Naive B cell (primary cell): ENCODE measurements around the gene HEG1. TPM values are rescaled to one million over a fixed set of nuclear protein-coding genes. Genes with fewer than 3 reads are reported as not detected.

Source experiments
- ATAC-seq, 2 donors: fragments of 150-1000 bp; cut with Tn5 transposase; 2 replicates each; pipeline ENCODE4 v1.10.0; 2021; ENCODE audit warnings: low read depth in 2 of 2, mild to moderate bottlenecking in 2 of 2, moderate library complexity in 2 of 2
- DNase-seq: peaks from one replicate; pipeline ENCODE4 v3.0.0; 2022
- H3K27ac Mint-ChIP-seq, 6 donors: one replicate each; pipeline ENCODE4 v1.8.0; 2020 to 2022; ENCODE audit warnings: mild to moderate bottlenecking in 6 of 6, mixed read lengths in 6 of 6, moderate library complexity in 5 of 6, inconsistent platforms in 2 of 6
- H3K27me3 Mint-ChIP-seq, 3 donors: one replicate each; pipeline ENCODE4 v1.8.0; 2021 to 2022; ENCODE audit warnings: mixed read lengths in 3 of 3, mild to moderate bottlenecking in 1 of 3
- H3K36me3 Mint-ChIP-seq, 2 donors: one replicate each; pipeline ENCODE4 v1.8.0; 2020 to 2022; ENCODE audit warnings: mixed read lengths in 2 of 2, inconsistent platforms in 1 of 2, mild to moderate bottlenecking in 1 of 2
- H3K4me1 Mint-ChIP-seq, 3 donors: one replicate each; pipeline ENCODE4 v1.8.0; 2020 to 2022; ENCODE audit warnings: mixed read lengths in 3 of 3, inconsistent platforms in 1 of 3, mild to moderate bottlenecking in 1 of 3, moderate library complexity in 1 of 3
- H3K4me3 Mint-ChIP-seq, 8 donors: one replicate each; pipeline ENCODE4 v1.8.0; 2020 to 2022; ENCODE audit warnings: mild to moderate bottlenecking in 8 of 8, mixed read lengths in 8 of 8, moderate library complexity in 8 of 8, inconsistent platforms in 2 of 8
- H3K9me3 Mint-ChIP-seq, 7 donors: one replicate each; pipeline ENCODE4 v1.8.0; 2020 to 2022; ENCODE audit warnings: mixed read lengths in 7 of 7, mild to moderate bottlenecking in 5 of 7, inconsistent platforms in 2 of 7, moderate library complexity in 1 of 7
- polyA plus RNA-seq, 6 donors: library from polyadenylated mRNA; unstranded; fragments of 300-500 nt; fragmentation: Illumina TruSeq; gene quantifications; one replicate each; pipeline ENCODE4 v1.2.3, GENCODE V29; 2021; ENCODE audit warnings: low read depth in 6 of 6

The HEG1 gene
- polyA plus RNA-seq, 6 donors from 2014 or later = 0.73 to 1.8 (median 1.1) TPM; not detected in 1

GRCh38 chr3:125051715-125052581 lies 3.8 kb downstream of the HEG1 start:
- H3K36me3 Mint-ChIP-seq = no peaks in the 10 kb centered on the region
- peaks cover 37 to 53% (median 41%) of the 10 kb centered on the region in 3 donors for H3K4me1 Mint-ChIP-seq

GRCh38 chr3:125051205-125051604 lies 4.6 kb downstream of the HEG1 start:
- H3K27ac Mint-ChIP-seq = peak overlapping the region in 5 of 6 donors; percentile 19 to 97 (median 70)
- peak overlapping the region in 6 of 8 donors; percentile 56 to 99 (median 68) for H3K4me3 Mint-ChIP-seq
- no peaks in the 10 kb centered on the region for H3K27me3 Mint-ChIP-seq
- H3K9me3 Mint-ChIP-seq = no peaks in the 10 kb centered on the region
- DNase-seq (no peak), ATAC-seq (no peak)
- no peaks in the 10 kb centered on the region for H3K36me3 Mint-ChIP-seq
- peaks cover 37 to 49% (median 41%) of the 10 kb centered on the region in 3 donors for H3K4me1 Mint-ChIP-seq

More at GRCh38 chr3:125051715-125052581, 3.8 kb downstream of the HEG1 start:
- Mint-ChIP-seq H3K27me3 (no peaks in the 10 kb centered on the region), H3K9me3 (no peaks in the 10 kb centered on the region), H3K4me3 (peak overlapping the region; percentile 66 to 99 (median 77)), H3K27ac (peak overlapping the region; percentile 19 to 97 (median 78))
- DNase-seq (peak; percentile 27), ATAC-seq (peak; percentile 36 to 41)

- peak overlapping the region in 1 of 8 donors; percentile 1 for H3K4me3 Mint-ChIP-seq
- no peaks in the 10 kb centered on the region for H3K36me3 Mint-ChIP-seq
- DNase-seq = no peak
- H3K9me3 Mint-ChIP-seq = no peaks in the 10 kb centered on the region
- no peaks in the 10 kb centered on the region for H3K27me3 Mint-ChIP-seq
- no peak for ATAC-seq
- peaks cover 37 to 48% (median 41%) of the 10 kb centered on the region in 3 donors for H3K4me1 Mint-ChIP-seq
- H3K27ac Mint-ChIP-seq = peak overlapping the region in 2 of 6 donors; percentile 3 to 35
These were observed 5.2 kb downstream of the HEG1 start for GRCh38 chr3:125050488-125051090.

GRCh38 chr3:125048282-125048681 lies 7.5 kb downstream of the HEG1 start:
- peaks cover 20 to 30% (median 24%) of the 10 kb centered on the region in 3 donors for H3K4me1 Mint-ChIP-seq
- no peaks in the 10 kb centered on the region for H3K9me3 Mint-ChIP-seq
- no peaks in the 10 kb centered on the region for H3K27me3 Mint-ChIP-seq
- no peak for DNase-seq
- no peak for ATAC-seq
- no peaks in the 10 kb centered on the region for H3K36me3 Mint-ChIP-seq
- H3K4me3 Mint-ChIP-seq = no peak overlapping the region
- H3K27ac Mint-ChIP-seq = peak overlapping the region in 3 of 6 donors; percentile 17 to 61 (median 20)

GRCh38 chr3:125045965-125046364 lies 9.8 kb downstream of the HEG1 start:
- H3K4me3 Mint-ChIP-seq = no peak overlapping the region

GRCh38 chr3:125045194-125045593 lies 10.6 kb downstream of the HEG1 start:
- H3K9me3 Mint-ChIP-seq = no peaks in the 10 kb centered on the region
- no peak overlapping the region for H3K27ac Mint-ChIP-seq
- DNase-seq (no peak), ATAC-seq (no peak)
- no peak overlapping the region for H3K4me3 Mint-ChIP-seq
- H3K36me3 Mint-ChIP-seq = no peaks in the 10 kb centered on the region
- peaks cover under 1 to 5% (median 4%) of the 10 kb centered on the region in 3 donors for H3K4me1 Mint-ChIP-seq
- no peaks in the 10 kb centered on the region for H3K27me3 Mint-ChIP-seq

More at GRCh38 chr3:125045965-125046364, 9.8 kb downstream of the HEG1 start:
- Mint-ChIP-seq H3K4me1 (peaks cover 5 to 9% (median 5%) of the 10 kb centered on the region in 3 donors), H3K9me3 (no peaks in the 10 kb centered on the region), H3K36me3 (no peaks in the 10 kb centered on the region), H3K27ac (no peak overlapping the region), H3K27me3 (no peaks in the 10 kb centered on the region)
- DNase-seq (no peak), ATAC-seq (no peak)

- DNase-seq (no peak), ATAC-seq (no peak)
- Mint-ChIP-seq H3K36me3 (no peaks in the 10 kb centered on the region), H3K4me3 (no peak overlapping the region), H3K9me3 (no peaks in the 10 kb centered on the region), H3K27me3 (no peaks in the 10 kb centered on the region), H3K4me1 (peaks cover 0 to 11% (median 4%) of the 10 kb centered on the region in 3 donors), H3K27ac (peak overlapping the region in 1 of 6 donors; percentile 44)
These were observed 12.1 kb downstream of the HEG1 start for GRCh38 chr3:125043599-125044151.

- ATAC-seq (no peak), DNase-seq (no peak)
- H3K9me3 Mint-ChIP-seq = no peaks in the 10 kb centered on the region
- no peaks in the 10 kb centered on the region for H3K36me3 Mint-ChIP-seq
- no peak overlapping the region for H3K4me3 Mint-ChIP-seq
- H3K27ac Mint-ChIP-seq = peak overlapping the region in 1 of 6 donors; percentile 77
- no peaks in the 10 kb centered on the region for H3K27me3 Mint-ChIP-seq
- H3K4me1 Mint-ChIP-seq = peaks cover 0 to 11% (median 4%) of the 10 kb centered on the region in 3 donors
These were observed 12.9 kb downstream of the HEG1 start for GRCh38 chr3:125042725-125043406.

GRCh38 chr3:125039131-125040100 lies 16.4 kb downstream of the HEG1 start:
- Mint-ChIP-seq H3K36me3 (no peaks in the 10 kb centered on the region), H3K4me1 (peaks cover 0 to 11% (median 6%) of the 10 kb centered on the region in 3 donors), H3K9me3 (peaks cover 0 to 16% (median 8%) of the 10 kb centered on the region in 7 donors), H3K27me3 (no peaks in the 10 kb centered on the region), H3K27ac (no peak overlapping the region), H3K4me3 (no peak overlapping the region)
- DNase-seq (no peak), ATAC-seq (no peak)

GRCh38 chr3:125037498-125038150 lies 18.2 kb downstream of the HEG1 start:
- H3K4me3 Mint-ChIP-seq = no peak overlapping the region
- no peaks in the 10 kb centered on the region for H3K27me3 Mint-ChIP-seq
- H3K36me3 Mint-ChIP-seq = no peaks in the 10 kb centered on the region
- no peak for DNase-seq
- ATAC-seq = no peak
- H3K9me3 Mint-ChIP-seq = peaks cover 0 to 16% (median 10%) of the 10 kb centered on the region in 7 donors
- H3K27ac Mint-ChIP-seq = peak overlapping the region in 1 of 6 donors; percentile 20
- peaks cover 0 to 11% (median 7%) of the 10 kb centered on the region in 3 donors for H3K4me1 Mint-ChIP-seq

GRCh38 chr3:125035217-125035616 lies 20.6 kb downstream of the HEG1 start:
- ATAC-seq (no peak), DNase-seq (no peak)
- H3K4me3 Mint-ChIP-seq = no peak overlapping the region
- H3K27me3 Mint-ChIP-seq = no peaks in the 10 kb centered on the region
- H3K4me1 Mint-ChIP-seq = peaks cover 5 to 19% (median 19%) of the 10 kb centered on the region in 3 donors
- peaks cover 0 to 16% (median 10%) of the 10 kb centered on the region in 7 donors for H3K9me3 Mint-ChIP-seq
- H3K27ac Mint-ChIP-seq = no peak overlapping the region
- no peaks in the 10 kb centered on the region for H3K36me3 Mint-ChIP-seq

GRCh38 chr3:125033616-125034015 lies 22.2 kb downstream of the HEG1 start:
- H3K27ac Mint-ChIP-seq = no peak overlapping the region
- peaks cover 1 to 4% of the 10 kb centered on the region in 2 donors for H3K36me3 Mint-ChIP-seq
- peaks cover 5 to 24% (median 9%) of the 10 kb centered on the region in 3 donors for H3K4me1 Mint-ChIP-seq
- H3K27me3 Mint-ChIP-seq = no peaks in the 10 kb centered on the region
- DNase-seq (no peak), ATAC-seq (no peak)
- H3K4me3 Mint-ChIP-seq = peak overlapping the region in 1 of 8 donors; percentile 56
- H3K9me3 Mint-ChIP-seq = peaks cover 0 to 16% (median 10%) of the 10 kb centered on the region in 7 donors
